Left colon (tissue), 2 donors: ENCODE results near the gene CDH1. TPM values are rescaled to one million over a fixed set of nuclear protein-coding genes. Genes with fewer than 3 reads are reported as not detected.
A peak's percentile ranks its signal among the peaks of the same experiment; 100 is the strongest.

Experiments used
- ATAC-seq: fragments of 200-7000 bp; cut with Tn5 transposase; one replicate; pipeline ENCODE4 v1.9.1; 2020; ENCODE audit warnings: mild to moderate bottlenecking, moderate library complexity
- DNase-seq, 2 donors: peaks; one replicate each; pipeline ENCODE4 v3.0.0-alpha.2; 2020
- intact Hi-C, 2 donors: fragments of 100-400 bp; cut with DNase I in 1 of 2; cut with micrococcal nuclease in 1 of 2; formaldehyde crosslinking; loops; one replicate each; pipeline versions ENCODE4 v1.11.2 to v1.14.0; 2022; cut with DNase I, micrococcal nuclease
- total RNA-seq, 2 donors: library from RNA; stranded (reverse); fragmentation: NEBNext Ultra II Directional; extraction: Animal tissue kit (Norgen Biotek cat#: 25700); gene quantifications; one replicate each; pipeline ENCODE4 v1.2.1, GENCODE V29; 2021
- donor health status: DM: no; HTN: no; CAD: no.
- donor health status: DM: yes; HTN: yes; CAD: no.

CDH1 gene
- total RNA-seq, 2 donors from 2014 or later = 714 to 770 TPM

- ATAC-seq = no peak
- DNase-seq = no peak
- intact Hi-C loops = no loop called here
Observed at GRCh38 chr16:68751160-68751559, 14.1 kb downstream of the CDH1 start.

GRCh38 chr16:68752602-68753001 lies 15.5 kb downstream of the CDH1 start:
- intact Hi-C loops = no loop called here
- peak in 1 of 2 donors; percentile 66 for DNase-seq
- peak; percentile 73 for ATAC-seq

GRCh38 chr16:68754084-68754792 lies 17.1 kb downstream of the CDH1 start:
- ATAC-seq = peak; percentile 71
- peak; percentile 44 to 86 for DNase-seq
- intact Hi-C loops = no loop called here

- ATAC-seq (peak; percentile 76), DNase-seq (peak; percentile 71 to 90)
- intact Hi-C loops = no loop called here
Observed at GRCh38 chr16:68756239-68756915, 19.3 kb downstream of the CDH1 start.

GRCh38 chr16:68757625-68757935 lies 20.5 kb downstream of the CDH1 start:
- intact Hi-C loops = no loop called here
- DNase-seq (no peak), ATAC-seq (no peak)

GRCh38 chr16:68759062-68759461 lies 22.0 kb downstream of the CDH1 start:
- DNase-seq = no peak
- intact Hi-C loops = no loop called here
- ATAC-seq = no peak

GRCh38 chr16:68760671-68761275 lies 23.7 kb downstream of the CDH1 start:
- ATAC-seq = peak; percentile 14
- DNase-seq = no peak
- intact Hi-C loops = no loop called here

- ATAC-seq = no peak
- DNase-seq = no peak
- intact Hi-C loops = no loop called here
Observed at GRCh38 chr16:68762996-68763756, 26.1 kb downstream of the CDH1 start.

- DNase-seq = no peak
- intact Hi-C loops = no loop called here
- ATAC-seq = no peak
Observed at GRCh38 chr16:68764862-68765261, 27.8 kb downstream of the CDH1 start.

- ATAC-seq = peak; percentile 44
Observed at GRCh38 chr16:68767581-68767980, 30.5 kb downstream of the CDH1 start.

GRCh38 chr16:68768175-68768574 lies 31.1 kb downstream of the CDH1 start:
- no peak for DNase-seq
- ATAC-seq = no peak

More at GRCh38 chr16:68767581-68767980, 30.5 kb downstream of the CDH1 start:
- intact Hi-C loops = no loop called here
- DNase-seq = no peak

GRCh38 chr16:68768771-68769170 lies 31.7 kb downstream of the CDH1 start:
- intact Hi-C loops = no loop called here
- DNase-seq = no peak
- ATAC-seq = no peak

More at GRCh38 chr16:68768175-68768574, 31.1 kb downstream of the CDH1 start:
- intact Hi-C loops = no loop called here

DNA sequence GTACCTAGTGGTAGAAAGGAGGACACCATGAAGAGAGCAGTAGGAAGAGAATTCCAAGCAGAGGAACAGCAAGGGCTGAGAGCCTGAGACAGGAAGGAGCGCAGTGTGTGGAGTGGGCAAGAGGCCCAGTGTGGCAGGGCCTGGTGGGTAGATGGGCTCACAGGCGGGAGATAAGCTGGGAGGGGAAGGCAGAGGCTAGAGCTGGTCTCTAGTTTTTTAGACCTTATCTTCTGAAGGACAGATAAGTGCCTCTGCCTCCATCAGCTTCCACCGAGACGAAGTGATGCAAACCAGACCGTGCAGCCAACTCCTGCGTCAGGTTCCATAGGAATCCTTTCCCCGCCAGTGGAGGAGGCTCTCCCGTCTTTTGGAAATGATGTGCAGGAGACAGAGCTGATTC lies 33.6 kb downstream of the CDH1 start:
- intact Hi-C loops = no loop called here
- ATAC-seq = peak; percentile 17

DNA sequence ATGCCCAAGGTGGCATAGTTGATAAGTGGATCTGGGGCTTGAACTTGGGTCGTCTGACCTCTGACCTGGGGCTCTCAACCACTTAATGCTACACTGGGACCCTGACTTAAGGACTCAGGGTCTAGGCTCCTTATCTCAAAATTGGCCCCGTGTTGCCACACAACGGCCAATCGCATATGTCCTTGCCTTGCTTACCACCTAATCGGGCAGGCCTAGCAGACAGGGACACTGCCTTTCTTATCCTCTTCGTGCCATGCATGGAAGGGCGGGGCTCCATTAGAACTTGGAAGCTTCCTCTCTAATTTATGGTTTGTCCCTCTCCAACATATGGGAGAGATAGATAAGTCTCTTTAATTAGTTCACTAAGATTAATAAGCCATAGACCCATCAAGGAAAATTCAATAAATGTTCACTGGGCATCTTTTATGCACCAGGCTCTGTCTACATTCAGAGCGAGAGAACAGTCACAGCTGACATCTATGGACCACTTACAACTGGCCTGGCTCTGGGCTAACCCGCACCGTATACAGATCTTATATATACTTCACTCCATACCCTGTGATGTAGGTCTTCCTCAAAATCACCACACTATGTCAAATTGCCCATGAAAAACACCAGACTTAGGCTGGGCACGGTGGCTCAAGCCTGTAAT lies 35.1 kb downstream of the CDH1 start:
- DNase-seq (no peak), ATAC-seq (no peak)
- intact Hi-C loops = no loop called here

More for the DNA sequence above, 33.6 kb downstream of the CDH1 start:
- DNase-seq = no peak

- DNase-seq = no peak
- intact Hi-C loops = no loop called here
- no peak for ATAC-seq
Observed at GRCh38 chr16:68772871-68773270, 35.8 kb downstream of the CDH1 start.

- no peak for DNase-seq
- no peak for ATAC-seq
- intact Hi-C loops = no loop called here
Observed at GRCh38 chr16:68774982-68775634, 38.0 kb downstream of the CDH1 start.

GRCh38 chr16:68776821-68777485 lies 39.9 kb downstream of the CDH1 start:
- ATAC-seq (no peak), DNase-seq (no peak)
- intact Hi-C loops = no loop called here
